B cell (primary cell): ENCODE data around the gene RASA3.

Source experiments
- CTCF ChIP-seq: fragments of 200-600 bp; IDR thresholded peaks from one replicate; pipeline ENCODE4 v1.8.0; 2022; ENCODE audit warnings: antibody characterized with exemption, mild to moderate bottlenecking
- EZH2 ChIP-seq: IDR thresholded peaks from 2 replicates; pipeline ENCODE4 v1.6.1; 2012; ENCODE audit warnings: borderline replicate concordance, low read depth, mild to moderate bottlenecking, moderate library complexity, low read length; ENCODE audit not compliant: insufficient read depth, poor library complexity, severe bottlenecking

GRCh38 chr13:114136576-114136975 is 4.2 kb upstream of the RASA3 start:
- TF ChIP-seq CTCF (no peak), EZH2 (no peak)
